Stimulated activated effector memory CD8-positive, alpha-beta T cell treated with anti-CD3 and anti-CD28 coated beads, Interleukin-12 subunit alpha, Interleukin-12 subunit beta, amount 100 ng/mL, for 72 hours (primary cell): ENCODE data around the gene PTPRF.

ENCODE experiments used
- ATAC-seq: fragments of 150-1000 bp; cut with Tn5 transposase; 2 replicates; pipeline ENCODE4 v1.10.0; 2021
- DNase-seq, 2 donors: peaks; one replicate each; pipeline ENCODE4 v3.0.0; 2021 to 2022; ENCODE audit warnings: low spot score in 2 of 2
- H3K27ac Mint-ChIP-seq: one replicate; pipeline ENCODE4 v1.8.0; 2022; ENCODE audit warnings: mild to moderate bottlenecking, mixed read lengths
- H3K36me3 Mint-ChIP-seq: one replicate; pipeline ENCODE4 v1.8.0; 2022; ENCODE audit warnings: mild to moderate bottlenecking, mixed read lengths
- H3K4me1 Mint-ChIP-seq: one replicate; pipeline ENCODE4 v1.8.0; 2022; ENCODE audit warnings: mixed read lengths
- H3K4me3 Mint-ChIP-seq: one replicate; pipeline ENCODE4 v1.8.0; 2022; ENCODE audit warnings: mild to moderate bottlenecking, mixed read lengths
- H3K9me3 Mint-ChIP-seq: one replicate; pipeline ENCODE4 v1.8.0; 2022; ENCODE audit warnings: mixed read lengths

Gene PTPRF

DNA sequence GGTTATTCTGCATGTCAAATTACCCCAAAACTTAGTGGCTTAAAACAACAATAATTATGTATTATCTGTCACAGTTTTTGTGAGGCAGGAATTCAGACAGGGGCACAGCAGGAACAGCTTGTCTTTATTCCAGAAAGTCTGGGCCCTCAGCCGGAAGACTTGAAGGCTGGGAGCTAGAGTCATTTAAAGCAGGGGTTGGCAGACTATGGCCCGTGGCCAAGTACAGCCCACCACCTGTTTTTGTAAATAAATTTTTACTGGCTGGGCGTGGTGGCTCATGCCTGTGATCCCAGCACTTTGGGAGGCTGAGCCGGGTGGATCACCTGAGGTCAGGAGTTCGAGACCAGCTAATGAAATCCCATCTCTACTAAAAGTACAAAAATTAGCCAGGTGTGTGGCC lies 79.7 kb downstream of the PTPRF start:
- no peaks in the 10 kb centered on the region for H3K4me1 Mint-ChIP-seq
- DNase-seq (no peak), ATAC-seq (no peak)
- no peak overlapping the region for H3K4me3 Mint-ChIP-seq
- no peaks in the 10 kb centered on the region for H3K9me3 Mint-ChIP-seq
- peak overlapping the region; percentile 2 for H3K27ac Mint-ChIP-seq
- H3K36me3 Mint-ChIP-seq: no peaks in the 10 kb centered on the region

DNA sequence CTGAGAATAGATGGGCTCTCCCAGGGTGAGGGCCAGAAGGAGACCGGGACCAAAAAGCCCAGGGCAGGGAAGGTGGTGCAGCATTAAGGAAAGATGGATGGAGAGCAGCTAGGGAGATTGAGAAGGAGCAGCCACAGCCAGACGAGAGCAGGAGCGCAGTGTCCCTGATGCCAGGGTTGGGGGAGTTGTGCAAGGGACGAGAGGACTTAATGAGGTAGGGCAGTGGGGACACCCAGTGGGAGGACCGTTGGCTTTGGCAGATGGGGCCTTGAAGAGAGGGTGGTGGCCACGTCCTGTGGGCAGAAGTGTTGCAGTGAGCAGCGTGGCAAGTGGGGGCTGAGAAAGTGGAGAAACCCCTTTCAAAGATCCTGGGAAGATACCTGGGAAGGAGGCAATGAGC lies 81.3 kb downstream of the PTPRF start:
- no peaks in the 10 kb centered on the region for H3K9me3 Mint-ChIP-seq
- DNase-seq: no peak
- H3K4me3 Mint-ChIP-seq: no peak overlapping the region
- H3K27ac Mint-ChIP-seq: peak overlapping the region; percentile 26
- ATAC-seq: no peak
- no peaks in the 10 kb centered on the region for H3K4me1 Mint-ChIP-seq
- no peaks in the 10 kb centered on the region for H3K36me3 Mint-ChIP-seq

DNA sequence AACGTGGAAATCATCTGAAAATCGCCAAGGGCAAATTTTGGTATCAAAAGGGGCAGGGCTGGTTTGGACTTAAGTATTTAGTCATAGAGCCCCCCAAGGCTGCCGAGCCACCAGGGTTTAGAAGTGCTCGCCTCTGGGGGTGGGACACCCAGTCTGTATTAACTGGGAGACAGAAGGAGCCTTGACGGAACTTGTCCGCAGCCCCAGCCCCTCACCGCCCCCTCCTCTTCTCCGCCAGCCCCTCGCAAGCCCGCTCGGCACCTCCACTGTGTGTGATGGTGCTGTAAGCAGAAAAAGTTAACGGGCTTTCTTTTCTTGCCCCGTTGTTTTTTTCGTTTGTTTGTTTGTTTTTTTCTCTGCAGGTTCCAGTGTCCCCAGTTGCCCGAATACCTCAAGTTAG lies 81.7 kb downstream of the PTPRF start:
- no peak for DNase-seq
- H3K27ac Mint-ChIP-seq: no peak overlapping the region
- H3K9me3 Mint-ChIP-seq: no peaks in the 10 kb centered on the region
- H3K36me3 Mint-ChIP-seq: no peaks in the 10 kb centered on the region
- no peak for ATAC-seq
- H3K4me3 Mint-ChIP-seq: no peak overlapping the region
- H3K4me1 Mint-ChIP-seq: no peaks in the 10 kb centered on the region

DNA sequence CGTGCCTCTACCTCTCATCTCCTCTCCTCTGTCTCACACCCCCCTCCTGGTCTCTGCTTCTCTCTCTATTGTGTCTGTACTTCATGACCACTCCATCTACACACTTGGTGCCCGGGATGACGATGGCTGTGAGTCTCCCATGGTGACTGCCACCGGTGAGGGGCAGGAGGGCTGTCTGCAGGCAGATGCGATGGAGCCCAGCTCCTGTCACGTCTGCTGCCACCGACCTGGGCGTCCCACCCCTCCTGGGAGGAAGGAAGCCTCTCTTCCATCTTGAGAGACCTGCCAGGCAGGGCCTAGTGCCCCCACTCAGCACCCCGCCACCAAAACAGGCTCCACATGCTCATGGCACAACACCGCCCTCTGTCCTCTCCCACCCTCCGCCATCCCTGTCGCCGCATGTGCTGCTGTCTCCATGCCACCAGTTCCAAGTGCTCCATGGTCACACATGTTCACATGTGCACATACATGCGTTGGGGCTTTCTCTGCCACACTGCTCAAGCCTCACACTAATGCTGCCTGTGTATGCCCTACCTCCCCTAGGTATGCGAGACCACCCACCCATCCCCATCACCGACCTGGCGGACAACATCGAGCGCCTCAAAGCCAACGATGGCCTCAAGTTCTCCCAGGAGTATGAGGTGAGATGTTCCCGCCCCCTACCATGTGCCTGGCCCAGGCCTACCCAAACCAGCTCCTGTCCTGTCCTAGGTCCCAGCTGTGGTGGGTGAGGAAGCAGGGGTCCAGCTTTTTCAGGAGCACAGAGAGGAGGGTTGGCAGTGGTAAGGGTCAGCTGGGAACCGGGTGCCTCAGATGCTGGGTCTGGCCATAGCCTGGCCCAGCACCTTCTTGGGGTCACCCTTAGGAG lies 82.6 kb downstream of the PTPRF start:
- H3K36me3 Mint-ChIP-seq: no peaks in the 10 kb centered on the region
- DNase-seq (no peak), ATAC-seq (no peak)
- H3K4me1 Mint-ChIP-seq: no peaks in the 10 kb centered on the region
- no peak overlapping the region for H3K27ac Mint-ChIP-seq
- no peak overlapping the region for H3K4me3 Mint-ChIP-seq
- no peaks in the 10 kb centered on the region for H3K9me3 Mint-ChIP-seq

DNA sequence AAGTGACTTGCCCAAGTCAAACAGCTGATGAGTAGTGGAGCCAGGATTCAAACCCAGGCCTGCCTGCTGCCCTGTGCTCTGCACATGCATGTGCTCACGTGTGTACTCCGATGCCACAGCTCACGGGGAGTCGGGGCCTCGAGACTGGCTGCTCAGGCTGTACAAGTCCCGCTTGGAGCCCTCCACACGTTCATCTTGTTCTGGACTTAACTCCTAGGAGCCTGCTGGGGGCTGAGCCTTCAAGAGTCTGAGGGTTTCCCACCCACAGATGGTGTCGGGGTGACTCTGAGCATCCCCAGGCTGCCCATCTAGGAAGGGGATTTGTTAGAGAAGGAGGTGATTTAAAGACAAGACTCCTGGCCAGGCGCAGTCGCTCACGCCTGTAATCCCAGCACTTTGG lies 83.5 kb downstream of the PTPRF start:
- no peak for ATAC-seq
- H3K27ac Mint-ChIP-seq: no peak overlapping the region

DNA sequence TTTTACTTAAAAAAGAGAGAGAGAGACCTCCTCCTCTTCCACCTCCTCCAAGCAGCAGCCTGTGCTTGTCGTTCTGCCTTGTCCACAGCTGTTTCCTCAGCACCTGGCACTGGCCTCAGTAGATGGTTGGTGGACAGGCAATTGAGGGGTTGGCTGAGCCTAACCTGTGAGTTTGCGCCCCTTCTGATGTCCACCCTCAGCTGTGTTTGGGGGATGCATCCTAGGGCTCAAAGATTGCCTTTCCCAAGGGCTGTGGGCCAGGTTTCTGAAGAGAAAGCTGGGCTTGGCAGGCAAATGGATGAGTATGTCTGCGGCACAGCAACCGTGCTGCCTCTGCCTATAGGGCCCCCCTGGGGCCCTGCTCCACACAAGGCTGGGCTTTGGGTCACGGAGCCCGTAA lies 84.2 kb downstream of the PTPRF start:
- no peaks in the 10 kb centered on the region for H3K36me3 Mint-ChIP-seq
- H3K4me1 Mint-ChIP-seq: no peaks in the 10 kb centered on the region
- no peak for ATAC-seq
- no peak for DNase-seq
- H3K9me3 Mint-ChIP-seq: no peaks in the 10 kb centered on the region
- no peak overlapping the region for H3K4me3 Mint-ChIP-seq
- H3K27ac Mint-ChIP-seq: no peak overlapping the region

More for the DNA sequence above, 83.5 kb downstream of the PTPRF start:
- H3K4me3 Mint-ChIP-seq: no peak overlapping the region
- no peaks in the 10 kb centered on the region for H3K36me3 Mint-ChIP-seq
- H3K4me1 Mint-ChIP-seq: no peaks in the 10 kb centered on the region
- no peak for DNase-seq
- no peaks in the 10 kb centered on the region for H3K9me3 Mint-ChIP-seq

DNA sequence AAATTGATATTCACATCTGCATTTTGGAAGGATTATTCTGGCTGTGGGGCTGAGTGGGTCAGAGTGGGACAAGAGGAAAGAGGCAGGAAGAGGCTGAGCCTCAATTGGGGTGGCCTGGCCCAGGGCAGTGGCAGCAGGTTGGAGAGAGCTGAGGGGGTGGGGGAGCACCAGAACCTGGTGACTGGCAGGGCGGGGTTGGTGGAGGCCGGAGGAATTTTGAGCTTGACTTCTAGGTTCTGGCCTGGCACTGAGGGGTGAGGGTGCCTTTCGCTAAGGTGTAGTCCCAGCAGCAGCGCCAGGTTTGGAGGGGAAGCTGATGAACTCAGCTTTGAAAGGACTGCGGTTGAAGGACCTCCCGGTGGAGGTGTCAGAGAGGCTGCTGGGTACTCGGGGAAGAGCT lies 85.7 kb downstream of the PTPRF start:
- Mint-ChIP-seq H3K4me3 (no peak overlapping the region), H3K36me3 (no peaks in the 10 kb centered on the region), H3K9me3 (no peaks in the 10 kb centered on the region), H3K4me1 (no peaks in the 10 kb centered on the region), H3K27ac (no peak overlapping the region)
- no peak for DNase-seq
- ATAC-seq: no peak

DNA sequence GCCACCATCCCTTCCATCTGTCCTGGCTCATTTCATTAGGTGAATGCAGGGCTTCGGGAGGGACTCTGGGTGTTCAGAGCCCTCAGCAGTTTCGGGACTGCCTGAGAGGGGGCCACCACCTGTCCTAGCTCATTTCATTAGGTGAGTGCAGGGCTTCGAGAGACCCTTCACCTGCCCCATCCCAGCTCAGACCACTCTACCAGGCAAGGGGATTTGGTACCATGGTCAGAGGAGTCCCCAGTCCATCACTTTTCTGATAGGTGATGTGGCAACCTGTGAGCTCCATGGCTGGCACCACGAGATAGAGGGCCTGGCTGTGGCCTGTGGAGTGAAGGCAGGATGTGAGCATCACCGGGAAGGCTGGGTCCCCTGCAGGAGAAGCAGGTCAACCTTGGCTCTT lies 86.3 kb downstream of the PTPRF start:
- Mint-ChIP-seq H3K4me3 (no peak overlapping the region), H3K27ac (no peak overlapping the region), H3K36me3 (no peaks in the 10 kb centered on the region), H3K9me3 (no peaks in the 10 kb centered on the region), H3K4me1 (no peaks in the 10 kb centered on the region)
- ATAC-seq (no peak), DNase-seq (no peak)

DNA sequence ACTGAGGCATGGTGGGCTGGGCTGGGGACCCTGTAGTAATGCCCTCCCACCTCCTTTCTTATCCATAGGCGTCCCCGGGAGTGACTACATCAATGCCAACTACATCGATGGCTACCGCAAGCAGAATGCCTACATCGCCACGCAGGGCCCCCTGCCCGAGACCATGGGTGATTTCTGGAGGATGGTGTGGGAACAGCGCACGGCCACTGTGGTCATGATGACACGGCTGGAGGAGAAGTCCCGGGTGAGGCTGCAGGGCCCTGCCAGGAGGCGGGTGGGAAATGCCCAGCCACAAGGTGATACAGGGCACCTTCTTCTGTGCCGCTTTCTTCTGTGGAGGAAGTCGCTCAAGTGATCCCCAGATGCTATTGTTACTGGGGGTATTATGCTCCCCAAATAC lies 87.0 kb downstream of the PTPRF start:
- no peaks in the 10 kb centered on the region for H3K9me3 Mint-ChIP-seq
- no peak overlapping the region for H3K4me3 Mint-ChIP-seq
- no peaks in the 10 kb centered on the region for H3K36me3 Mint-ChIP-seq
- H3K27ac Mint-ChIP-seq: no peak overlapping the region
- DNase-seq: no peak
- no peak for ATAC-seq
- no peaks in the 10 kb centered on the region for H3K4me1 Mint-ChIP-seq

DNA sequence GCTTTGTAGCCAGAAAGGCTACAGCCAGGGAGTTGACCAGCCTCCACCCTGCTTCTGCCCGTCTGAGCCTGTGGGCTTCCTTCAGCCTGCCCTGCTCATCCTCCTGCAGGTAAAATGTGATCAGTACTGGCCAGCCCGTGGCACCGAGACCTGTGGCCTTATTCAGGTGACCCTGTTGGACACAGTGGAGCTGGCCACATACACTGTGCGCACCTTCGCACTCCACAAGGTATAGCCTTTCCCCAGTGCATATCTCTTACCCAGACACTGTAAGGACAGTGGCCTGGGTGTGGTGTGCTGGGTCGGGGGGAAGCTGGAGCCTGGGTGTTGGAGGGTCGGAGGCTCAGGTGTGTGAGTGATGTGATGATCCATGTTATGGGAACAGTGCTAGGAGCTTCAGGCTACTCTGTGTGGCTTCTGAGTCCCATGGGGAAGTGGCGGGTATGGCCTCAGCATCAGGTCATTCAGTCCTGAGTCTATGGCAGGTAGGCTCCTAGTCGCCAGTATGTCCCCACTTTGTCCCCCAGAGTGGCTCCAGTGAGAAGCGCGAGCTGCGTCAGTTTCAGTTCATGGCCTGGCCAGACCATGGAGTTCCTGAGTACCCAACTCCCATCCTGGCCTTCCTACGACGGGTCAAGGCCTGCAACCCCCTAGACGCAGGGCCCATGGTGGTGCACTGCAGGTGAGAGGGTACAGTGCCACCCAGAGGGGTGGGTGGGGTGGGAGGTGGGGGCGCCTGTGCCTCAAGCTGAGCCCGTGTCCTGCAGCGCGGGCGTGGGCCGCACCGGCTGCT lies 88.0 kb downstream of the PTPRF start:
- Mint-ChIP-seq H3K4me1 (no peaks in the 10 kb centered on the region), H3K9me3 (no peaks in the 10 kb centered on the region), H3K27ac (no peak overlapping the region), H3K36me3 (no peaks in the 10 kb centered on the region), H3K4me3 (no peak overlapping the region)
- DNase-seq (no peak), ATAC-seq (no peak)

DNA sequence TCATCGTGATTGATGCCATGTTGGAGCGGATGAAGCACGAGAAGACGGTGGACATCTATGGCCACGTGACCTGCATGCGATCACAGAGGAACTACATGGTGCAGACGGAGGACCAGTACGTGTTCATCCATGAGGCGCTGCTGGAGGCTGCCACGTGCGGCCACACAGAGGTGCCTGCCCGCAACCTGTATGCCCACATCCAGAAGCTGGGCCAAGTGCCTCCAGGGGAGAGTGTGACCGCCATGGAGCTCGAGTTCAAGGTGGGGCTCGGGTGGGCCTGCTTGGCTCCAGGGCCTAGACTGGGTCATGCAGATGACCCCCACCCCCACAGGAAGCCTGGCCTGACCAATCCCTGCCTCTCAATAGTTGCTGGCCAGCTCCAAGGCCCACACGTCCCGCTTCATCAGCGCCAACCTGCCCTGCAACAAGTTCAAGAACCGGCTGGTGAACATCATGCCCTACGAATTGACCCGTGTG lies 88.7 kb downstream of the PTPRF start:
- Mint-ChIP-seq H3K27ac (no peak overlapping the region), H3K4me3 (no peak overlapping the region), H3K36me3 (no peaks in the 10 kb centered on the region), H3K4me1 (no peaks in the 10 kb centered on the region), H3K9me3 (no peaks in the 10 kb centered on the region)
- ATAC-seq (no peak), DNase-seq (no peak)

DNA sequence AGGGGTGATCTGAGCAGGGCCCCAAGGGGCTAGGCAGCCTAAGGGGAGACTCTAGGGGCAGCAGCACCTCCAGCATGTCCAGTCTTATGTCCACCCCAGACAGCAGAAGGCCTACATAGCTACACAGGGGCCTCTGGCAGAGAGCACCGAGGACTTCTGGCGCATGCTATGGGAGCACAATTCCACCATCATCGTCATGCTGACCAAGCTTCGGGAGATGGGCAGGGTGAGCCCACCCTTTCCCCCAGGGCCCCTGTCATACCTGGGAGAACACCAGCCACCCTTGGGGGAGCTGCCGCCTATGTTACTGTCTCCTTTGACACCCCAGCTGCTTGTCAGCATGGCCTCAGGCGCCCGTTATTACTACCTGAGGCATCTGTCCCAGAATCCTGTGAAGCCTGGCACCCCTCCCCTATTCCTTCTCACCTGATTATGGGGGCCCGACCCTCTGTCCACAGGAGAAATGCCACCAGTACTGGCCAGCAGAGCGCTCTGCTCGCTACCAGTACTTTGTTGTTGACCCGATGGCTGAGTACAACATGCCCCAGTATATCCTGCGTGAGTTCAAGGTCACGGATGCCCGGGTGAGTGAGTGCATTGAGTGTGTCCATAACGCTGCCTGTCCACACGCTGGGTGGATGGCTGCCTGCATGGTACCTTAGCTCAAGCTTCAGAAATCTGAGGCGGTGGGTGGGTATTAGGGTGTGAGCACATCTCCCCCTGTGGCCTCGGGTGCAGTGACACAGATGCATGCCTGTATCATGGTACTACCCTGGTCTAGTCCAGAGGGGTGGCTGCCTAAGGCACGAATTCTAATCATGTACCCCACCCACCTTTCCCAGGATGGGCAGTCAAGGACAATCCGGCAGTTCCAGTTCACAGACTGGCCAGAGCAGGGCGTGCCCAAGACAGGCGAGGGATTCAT lies 89.6 kb downstream of the PTPRF start:
- DNase-seq (no peak), ATAC-seq (no peak)
- no peak overlapping the region for H3K4me3 Mint-ChIP-seq
- H3K9me3 Mint-ChIP-seq: no peaks in the 10 kb centered on the region
- H3K27ac Mint-ChIP-seq: no peak overlapping the region
- H3K4me1 Mint-ChIP-seq: no peaks in the 10 kb centered on the region
- no peaks in the 10 kb centered on the region for H3K36me3 Mint-ChIP-seq

DNA sequence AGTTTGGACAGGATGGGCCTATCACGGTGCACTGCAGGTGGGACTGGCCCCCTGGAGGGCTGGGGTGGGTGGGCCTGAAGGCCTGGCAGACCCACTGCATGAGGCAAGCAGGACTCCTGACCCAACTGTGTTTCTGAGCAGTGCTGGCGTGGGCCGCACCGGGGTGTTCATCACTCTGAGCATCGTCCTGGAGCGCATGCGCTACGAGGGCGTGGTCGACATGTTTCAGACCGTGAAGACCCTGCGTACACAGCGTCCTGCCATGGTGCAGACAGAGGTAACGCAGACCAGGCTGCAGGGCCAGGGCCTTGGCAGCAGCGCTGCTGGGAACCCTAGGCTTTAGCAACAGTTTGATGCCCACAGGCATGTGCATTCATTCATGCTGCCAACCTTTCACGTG lies 90.3 kb downstream of the PTPRF start:
- Mint-ChIP-seq H3K4me3 (no peak overlapping the region), H3K9me3 (no peaks in the 10 kb centered on the region), H3K36me3 (no peaks in the 10 kb centered on the region), H3K27ac (no peak overlapping the region), H3K4me1 (no peaks in the 10 kb centered on the region)
- DNase-seq (no peak), ATAC-seq (no peak)

DNA sequence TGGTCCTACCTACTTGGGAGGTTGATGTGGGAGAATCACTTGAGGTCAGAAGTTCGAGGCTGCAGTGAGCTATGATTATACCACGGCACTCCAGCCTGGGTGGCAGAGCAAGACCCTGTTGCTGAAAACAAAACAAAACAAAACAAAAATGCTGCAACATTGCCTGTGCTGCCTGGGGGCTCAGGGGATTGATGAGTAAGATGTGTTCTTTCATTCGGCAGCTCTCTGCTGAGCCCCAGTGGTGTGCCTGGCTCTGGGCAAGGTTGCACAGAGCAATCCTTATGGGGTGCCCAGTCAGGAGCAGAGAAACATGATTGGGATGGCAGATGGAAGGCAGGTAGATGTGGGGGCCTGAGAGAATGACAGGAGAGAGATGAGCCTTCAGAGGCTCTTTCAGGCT lies 90.7 kb downstream of the PTPRF start:
- no peaks in the 10 kb centered on the region for H3K4me1 Mint-ChIP-seq
- H3K4me3 Mint-ChIP-seq: no peak overlapping the region
- H3K36me3 Mint-ChIP-seq: no peaks in the 10 kb centered on the region
- no peak for DNase-seq
- ATAC-seq: no peak
- no peak overlapping the region for H3K27ac Mint-ChIP-seq
- no peaks in the 10 kb centered on the region for H3K9me3 Mint-ChIP-seq

DNA sequence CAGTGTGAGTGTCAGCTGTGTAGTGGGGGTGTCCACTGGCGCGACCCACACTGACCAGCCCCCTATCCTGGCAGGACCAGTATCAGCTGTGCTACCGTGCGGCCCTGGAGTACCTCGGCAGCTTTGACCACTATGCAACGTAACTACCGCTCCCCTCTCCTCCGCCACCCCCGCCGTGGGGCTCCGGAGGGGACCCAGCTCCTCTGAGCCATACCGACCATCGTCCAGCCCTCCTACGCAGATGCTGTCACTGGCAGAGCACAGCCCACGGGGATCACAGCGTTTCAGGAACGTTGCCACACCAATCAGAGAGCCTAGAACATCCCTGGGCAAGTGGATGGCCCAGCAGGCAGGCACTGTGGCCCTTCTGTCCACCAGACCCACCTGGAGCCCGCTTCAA lies 91.2 kb downstream of the PTPRF start:
- H3K4me3 Mint-ChIP-seq: no peak overlapping the region
- H3K4me1 Mint-ChIP-seq: no peaks in the 10 kb centered on the region
- H3K9me3 Mint-ChIP-seq: no peaks in the 10 kb centered on the region
- no peaks in the 10 kb centered on the region for H3K36me3 Mint-ChIP-seq
- no peak for DNase-seq
- no peak for ATAC-seq
- H3K27ac Mint-ChIP-seq: no peak overlapping the region
